Fibroblast of mammary gland (primary cell): Measurements from ENCODE around the gene SNTG2.

Experiments
- DNase-seq: peaks from one replicate; pipeline ENCODE4 v3.0.0-alpha.2; 2010; ENCODE audit warnings: low read depth
- H3K4me3 ChIP-seq: 2 replicates; pipeline ENCODE4 v1.5.1; 2011; ENCODE audit warnings: low read depth, mild to moderate bottlenecking, low read length, moderate library complexity; ENCODE audit not compliant: control insufficient read depth
- TF ChIP-seq, protein P1 (sequence below): conservative IDR thresholded peaks from 2 replicates; pipeline ENCODE4 v1.5.1; 2011; ENCODE audit warnings: low read depth, low read length, inconsistent platforms; ENCODE audit not compliant: control insufficient read depth, insufficient read depth

The SNTG2 gene

GRCh38 chr2:981759-982158 is 31.1 kb downstream of the SNTG2 start:
- TF ChIP-seq, protein P1, sequence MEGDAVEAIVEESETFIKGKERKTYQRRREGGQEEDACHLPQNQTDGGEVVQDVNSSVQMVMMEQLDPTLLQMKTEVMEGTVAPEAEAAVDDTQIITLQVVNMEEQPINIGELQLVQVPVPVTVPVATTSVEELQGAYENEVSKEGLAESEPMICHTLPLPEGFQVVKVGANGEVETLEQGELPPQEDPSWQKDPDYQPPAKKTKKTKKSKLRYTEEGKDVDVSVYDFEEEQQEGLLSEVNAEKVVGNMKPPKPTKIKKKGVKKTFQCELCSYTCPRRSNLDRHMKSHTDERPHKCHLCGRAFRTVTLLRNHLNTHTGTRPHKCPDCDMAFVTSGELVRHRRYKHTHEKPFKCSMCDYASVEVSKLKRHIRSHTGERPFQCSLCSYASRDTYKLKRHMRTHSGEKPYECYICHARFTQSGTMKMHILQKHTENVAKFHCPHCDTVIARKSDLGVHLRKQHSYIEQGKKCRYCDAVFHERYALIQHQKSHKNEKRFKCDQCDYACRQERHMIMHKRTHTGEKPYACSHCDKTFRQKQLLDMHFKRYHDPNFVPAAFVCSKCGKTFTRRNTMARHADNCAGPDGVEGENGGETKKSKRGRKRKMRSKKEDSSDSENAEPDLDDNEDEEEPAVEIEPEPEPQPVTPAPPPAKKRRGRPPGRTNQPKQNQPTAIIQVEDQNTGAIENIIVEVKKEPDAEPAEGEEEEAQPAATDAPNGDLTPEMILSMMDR, result no peak
- H3K4me3 ChIP-seq, result no peak overlapping the region
- DNase-seq, result no peak

- TF ChIP-seq, protein P1, result no peak
Observed at GRCh38 chr2:985317-985898, 34.8 kb downstream of the SNTG2 start.

DNA sequence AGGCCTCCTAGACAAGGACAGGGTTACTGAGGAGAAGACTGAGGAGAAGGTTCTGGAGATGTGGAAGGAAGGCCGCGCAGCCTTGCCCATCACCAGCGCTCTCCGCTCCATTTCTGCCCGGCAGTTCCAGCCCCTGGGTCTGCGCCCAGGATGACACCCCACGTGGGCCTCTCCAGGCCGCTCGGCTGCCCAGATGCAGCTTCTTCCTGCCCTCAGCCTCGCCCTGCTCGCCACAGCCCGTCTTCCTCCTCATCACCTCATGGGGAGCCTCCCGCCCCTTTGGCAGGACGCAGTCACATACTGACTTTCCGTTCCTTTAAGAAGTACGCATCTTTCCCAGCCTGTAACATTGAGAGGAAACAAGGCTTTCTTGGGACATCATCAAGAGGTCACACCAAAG is 37.1 kb downstream of the SNTG2 start:
- H3K4me3 ChIP-seq, result no peak overlapping the region
- DNase-seq, result no peak
- TF ChIP-seq, protein P1, result no peak

More at GRCh38 chr2:985317-985898, 34.8 kb downstream of the SNTG2 start:
- no peak overlapping the region for H3K4me3 ChIP-seq
- DNase-seq, result no peak

DNA sequence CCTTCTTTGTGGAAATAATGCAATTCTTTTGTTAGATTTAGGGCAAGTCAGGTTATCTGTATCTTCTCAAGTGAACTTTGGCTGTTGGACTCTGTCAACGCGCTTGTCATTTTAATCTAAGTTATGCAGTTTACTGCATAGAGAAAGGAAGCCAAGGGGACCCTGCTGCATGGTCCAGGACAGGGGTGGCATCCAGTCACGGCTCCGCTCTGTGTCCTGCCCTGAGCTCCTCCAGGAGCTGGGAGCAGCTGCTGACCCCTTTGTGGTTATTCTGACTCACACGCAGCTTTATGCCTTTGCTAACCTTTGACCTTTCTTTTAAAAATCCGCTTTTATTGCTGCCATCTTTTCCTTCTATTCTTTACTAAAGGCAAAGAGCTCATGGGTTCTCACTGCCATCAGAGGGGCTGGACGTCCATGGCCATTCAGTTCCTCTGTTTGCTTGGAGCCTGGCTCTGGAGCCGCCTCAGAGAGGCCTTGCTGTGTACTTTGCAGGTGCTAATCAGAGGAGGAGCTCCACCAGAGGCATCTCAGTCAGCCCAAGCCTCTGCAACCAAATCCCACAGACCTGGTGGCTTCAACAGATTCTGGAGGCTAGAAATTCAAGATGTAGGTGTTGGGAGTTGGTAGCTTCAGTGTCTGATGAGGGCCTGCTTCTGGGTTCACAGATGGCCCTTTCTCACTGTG is 39.3 kb downstream of the SNTG2 start:
- no peak overlapping the region for H3K4me3 ChIP-seq
- DNase-seq, result no peak
- TF ChIP-seq, protein P1, result no peak

GRCh38 chr2:990970-991369 is 40.3 kb downstream of the SNTG2 start:
- TF ChIP-seq, protein P1, result no peak

DNA sequence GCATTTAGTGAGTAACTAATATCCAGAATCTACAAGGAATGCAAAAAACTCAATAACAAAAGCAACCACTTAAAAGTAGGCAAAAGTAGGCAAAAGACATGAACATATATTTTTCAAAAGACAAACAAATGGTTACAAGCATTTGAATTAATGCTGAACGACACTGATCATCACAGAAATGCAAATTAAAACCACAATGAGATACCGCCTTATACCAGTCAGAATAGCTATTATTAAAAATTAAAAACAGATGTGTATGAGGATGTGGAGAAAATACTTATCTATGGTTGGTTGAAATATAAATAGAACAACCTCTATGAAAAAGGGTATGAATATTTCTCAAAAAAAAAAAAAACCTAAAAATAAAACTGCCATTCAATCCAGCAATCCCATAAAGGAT is 51.7 kb downstream of the SNTG2 start:
- TF ChIP-seq, protein P1, result no peak
- DNase-seq, result no peak
- no peak overlapping the region for H3K4me3 ChIP-seq

More at GRCh38 chr2:990970-991369, 40.3 kb downstream of the SNTG2 start:
- no peak for DNase-seq
- H3K4me3 ChIP-seq, result no peak overlapping the region

GRCh38 chr2:1004398-1004797 is 53.7 kb downstream of the SNTG2 start:
- TF ChIP-seq, protein P1, result no peak
- no peak overlapping the region for H3K4me3 ChIP-seq
- DNase-seq, result peak; percentile 2
